HG02943 (cell line): Measurements from ENCODE around the gene CPB1.
"Not testable (repeated sequence)": the region's sequence is repeated elsewhere in the genome, so short reads cannot be mapped to it uniquely, and the experiment has no call there.

Experiments used
- ATAC-seq: cut with Tn5 transposase; IDR thresholded peaks from one replicate; pipeline ENCODE4 v1.9.1; 2021; ENCODE audit warnings: mild to moderate bottlenecking, low read depth, moderate library complexity; ENCODE audit not compliant: unreplicated experiment

Gene CPB1

GRCh38 chr3:148827585-148827984 is at the start of gene CPB1:
TSS of gene CPB1 (plus strand) at chr3:148827811. CDS start at chr3:148827824, 13 bp downstream.
- ATAC-seq = no peak

GRCh38 chr3:148778926-148779325 is 48.7 kb upstream of the CPB1 start:
- ATAC-seq = no peak

GRCh38 chr3:148785026-148785425 is 42.6 kb upstream of the CPB1 start:
- ATAC-seq = not testable (repeated sequence)

- not testable (repeated sequence) for ATAC-seq
Measured at GRCh38 chr3:148786159-148786558, 41.5 kb upstream of the CPB1 start.

- no peak for ATAC-seq
Measured at GRCh38 chr3:148789146-148789545, 38.5 kb upstream of the CPB1 start.

- ATAC-seq = no peak
Measured at GRCh38 chr3:148789906-148790305, 37.7 kb upstream of the CPB1 start.

GRCh38 chr3:148790370-148790769 is 37.2 kb upstream of the CPB1 start:
- ATAC-seq = no peak

GRCh38 chr3:148790851-148791735 is 36.5 kb upstream of the CPB1 start:
- ATAC-seq = no peak

- ATAC-seq = no peak
Measured at GRCh38 chr3:148791920-148792319, 35.7 kb upstream of the CPB1 start.

GRCh38 chr3:148792516-148792915 is 35.1 kb upstream of the CPB1 start:
- ATAC-seq = no peak

GRCh38 chr3:148796799-148797198 is 30.8 kb upstream of the CPB1 start:
- ATAC-seq = no peak

GRCh38 chr3:148797795-148798194 is 29.8 kb upstream of the CPB1 start:
- ATAC-seq = no peak

GRCh38 chr3:148800414-148800813 is 27.2 kb upstream of the CPB1 start:
- ATAC-seq = no peak

- no peak for ATAC-seq
Measured at GRCh38 chr3:148809835-148810234, 17.8 kb upstream of the CPB1 start.

GRCh38 chr3:148815316-148816110 is 12.1 kb upstream of the CPB1 start:
- ATAC-seq = no peak

- ATAC-seq = no peak
Measured at GRCh38 chr3:148816427-148816826, 11.2 kb upstream of the CPB1 start.

GRCh38 chr3:148816981-148817525 is 10.6 kb upstream of the CPB1 start:
- no peak for ATAC-seq

- ATAC-seq = no peak
Measured at GRCh38 chr3:148820361-148821245, 7.0 kb upstream of the CPB1 start.

- no peak for ATAC-seq
Measured at GRCh38 chr3:148823026-148823425, 4.6 kb upstream of the CPB1 start.

- no peak for ATAC-seq
Measured at GRCh38 chr3:148825476-148825875, 2.1 kb upstream of the CPB1 start.
